Neural cell (in vitro differentiated cells): ENCODE results near the gene ATP6V1F. TPM values are rescaled to one million over a fixed set of nuclear protein-coding genes. Genes with fewer than 3 reads are reported as not detected.

ENCODE experiments used
- H2AFZ ChIP-seq: fragments of 200-600, 300-800 bp; sonication (generic), shearing (Covaris generic); 2 replicates; pipeline ENCODE4 v1.6.0; 2014; ENCODE audit warnings: low read depth, mild to moderate bottlenecking, antibody characterized with exemption, low read length, moderate library complexity
- H3F3A ChIP-seq: fragments of 200-600 bp; shearing (Covaris generic); 2 replicates; pipeline ENCODE4 v1.6.1; 2016; ENCODE audit warnings: mild to moderate bottlenecking, moderate library complexity, mixed read lengths, antibody characterized with exemption, low read length; ENCODE audit not compliant: insufficient read depth, poor library complexity, severe bottlenecking
- H3K27ac ChIP-seq: fragments of 200-600, 300-800 bp; sonication (generic), shearing (Covaris generic); 2 replicates; pipeline ENCODE4 v1.5.1; 2014; ENCODE audit warnings: mild to moderate bottlenecking, low read length, moderate library complexity
- H3K27me3 ChIP-seq: fragments of 300-800, 200-600 bp; sonication (generic), shearing (Covaris generic); 2 replicates; pipeline ENCODE4 v1.6.0; 2014; ENCODE audit warnings: mild to moderate bottlenecking, low read depth, low read length, moderate library complexity; ENCODE audit not compliant: insufficient read depth
- H3K36me3 ChIP-seq: fragments of 300-800, 200-600 bp; sonication (generic), shearing (Covaris generic); 2 replicates; pipeline ENCODE4 v1.5.1; 2014; ENCODE audit warnings: mild to moderate bottlenecking, antibody characterized with exemption, low read length, moderate library complexity; ENCODE audit not compliant: insufficient read depth
- H3K4me2 ChIP-seq: fragments of 300-800, 200-600 bp; sonication (generic), shearing (Covaris generic); 2 replicates; pipeline ENCODE4 v1.6.0; 2014; ENCODE audit warnings: mild to moderate bottlenecking, low read length
- H3K4me3 ChIP-seq: fragments of 300-800, 200-600 bp; sonication (generic), shearing (Covaris generic); 2 replicates; pipeline ENCODE4 v1.5.1; 2014; ENCODE audit warnings: mild to moderate bottlenecking, low read length, moderate library complexity
- H3K79me2 ChIP-seq: fragments of 200-600 bp; shearing (Covaris generic); replicated peaks from 2 replicates; pipeline ENCODE4 v1.6.0; 2014; ENCODE audit warnings: mild to moderate bottlenecking, low read length, moderate library complexity; ENCODE audit not compliant: insufficient read depth
- H3K9ac ChIP-seq: fragments of 300-800, 200-600 bp; sonication (generic), shearing (Covaris generic); 2 replicates; pipeline ENCODE4 v1.6.1; 2016; ENCODE audit warnings: mild to moderate bottlenecking, low read length, mixed read lengths
- H3K9me2 ChIP-seq: fragments of 200-600 bp; shearing (Covaris generic); 2 replicates; pipeline ENCODE4 v1.6.1; 2016; ENCODE audit warnings: mild to moderate bottlenecking, low read length, mixed read lengths; ENCODE audit not compliant: insufficient read depth
- H3K9me3 ChIP-seq: fragments of 200-600, 300-800 bp; sonication (generic), shearing (Covaris generic); 2 replicates; pipeline ENCODE4 v1.6.1; 2016; ENCODE audit warnings: mild to moderate bottlenecking, mixed run types, low read length, moderate library complexity, mixed read lengths
- H4K20me1 ChIP-seq: fragments of 200-600 bp; shearing (Covaris generic); 2 replicates; pipeline ENCODE4 v1.6.1; 2016; ENCODE audit warnings: mild to moderate bottlenecking, mixed run types; ENCODE audit not compliant: insufficient read depth
- EP300 ChIP-seq: fragments of 450-650 bp; conservative IDR thresholded peaks from 2 replicates; pipeline ENCODE4 v1.6.1; 2014; ENCODE audit warnings: antibody characterized with exemption, mild to moderate bottlenecking, moderate library complexity; ENCODE audit not compliant: poor library complexity, severe bottlenecking
- EZH2 ChIP-seq: fragments of 200-600, 300-800 bp; shearing (Covaris generic), sonication (generic); IDR thresholded peaks from 2 replicates; pipeline ENCODE4 v1.6.1; 2014; ENCODE audit warnings: antibody characterized with exemption, low read length, borderline replicate concordance, mild to moderate bottlenecking; ENCODE audit not compliant: insufficient read depth, poor library complexity, severe bottlenecking
- MXI1 ChIP-seq: fragments of 450-650 bp; conservative IDR thresholded peaks from 2 replicates; pipeline ENCODE4 v1.6.1; 2014; ENCODE audit warnings: antibody characterized with exemption, mild to moderate bottlenecking; ENCODE audit not compliant: poor library complexity, severe bottlenecking
- POLR2AphosphoS5 ChIP-seq: IDR thresholded peaks from 2 replicates; pipeline ENCODE4 v1.6.1; 2012
- RAD21 ChIP-seq: fragments of 450-650 bp; conservative IDR thresholded peaks from 2 replicates; pipeline ENCODE4 v1.6.1; 2014; ENCODE audit warnings: antibody characterized with exemption, mild to moderate bottlenecking, moderate library complexity
- SMC3 ChIP-seq: fragments of 450-650 bp; conservative IDR thresholded peaks from 2 replicates; pipeline ENCODE4 v1.6.1; 2014; ENCODE audit warnings: antibody characterized with exemption, mild to moderate bottlenecking, moderate library complexity; ENCODE audit not compliant: poor library complexity
- TAF1 ChIP-seq: IDR thresholded peaks from 2 replicates; pipeline ENCODE4 v1.6.1; 2012; ENCODE audit warnings: low read depth
- polyA plus RNA-seq: library from polyadenylated mRNA; depleted of rRNA; stranded (reverse); fragments of >200 nt; gene quantifications from 2 replicates; pipeline ENCODE4 v1.2.3, GENCODE V29; 2014
- TF ChIP-seq, protein P1 (sequence below): fragments of 450-650 bp; IDR thresholded peaks from 2 replicates; pipeline ENCODE4 v1.5.1; 2014; ENCODE audit warnings: antibody characterized with exemption, mild to moderate bottlenecking, moderate library complexity; ENCODE audit not compliant: poor library complexity, severe bottlenecking
- TF ChIP-seq, protein P2 (sequence below): IDR thresholded peaks from 2 replicates; pipeline ENCODE4 v1.6.1; 2012; ENCODE audit warnings: borderline replicate concordance

ATP6V1F gene
- polyA plus RNA-seq, 1 donor from 2014 or later = 246 TPM

DNA sequence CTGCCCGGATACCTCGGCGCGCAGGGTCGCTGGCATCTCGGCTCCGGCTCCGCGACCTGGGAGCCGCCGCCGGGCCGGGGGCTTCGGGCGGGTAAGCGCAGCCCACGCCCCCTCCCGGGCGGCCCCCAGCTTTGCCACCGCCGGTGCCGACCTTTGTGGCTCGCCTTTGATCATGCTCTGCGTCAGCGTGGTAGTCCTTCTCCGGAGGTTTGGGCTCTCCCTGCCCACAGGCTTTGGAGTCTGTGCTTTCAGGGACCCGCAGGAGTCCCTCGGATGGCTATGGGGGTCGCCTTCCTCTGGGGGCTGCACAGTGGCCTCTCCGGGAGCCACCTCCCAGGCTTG lies 7.3 kb downstream of the ATP6V1F start:
- H3F3A ChIP-seq = no peaks in the 10 kb centered on the region
- H3K36me3 ChIP-seq = no peaks in the 10 kb centered on the region
- H4K20me1 ChIP-seq = no peaks in the 10 kb centered on the region
- H3K4me3 ChIP-seq = peak overlapping the region; percentile 67
- peaks cover 27% of the 10 kb centered on the region for H3K27me3 ChIP-seq
- H3K27ac ChIP-seq = no peak overlapping the region
- no peak overlapping the region for H2AFZ ChIP-seq
- no peaks in the 10 kb centered on the region for H3K9me3 ChIP-seq
- H3K79me2 ChIP-seq = no peaks in the 10 kb centered on the region
- H3K9me2 ChIP-seq = no peaks in the 10 kb centered on the region
- TF ChIP-seq, protein P1, sequence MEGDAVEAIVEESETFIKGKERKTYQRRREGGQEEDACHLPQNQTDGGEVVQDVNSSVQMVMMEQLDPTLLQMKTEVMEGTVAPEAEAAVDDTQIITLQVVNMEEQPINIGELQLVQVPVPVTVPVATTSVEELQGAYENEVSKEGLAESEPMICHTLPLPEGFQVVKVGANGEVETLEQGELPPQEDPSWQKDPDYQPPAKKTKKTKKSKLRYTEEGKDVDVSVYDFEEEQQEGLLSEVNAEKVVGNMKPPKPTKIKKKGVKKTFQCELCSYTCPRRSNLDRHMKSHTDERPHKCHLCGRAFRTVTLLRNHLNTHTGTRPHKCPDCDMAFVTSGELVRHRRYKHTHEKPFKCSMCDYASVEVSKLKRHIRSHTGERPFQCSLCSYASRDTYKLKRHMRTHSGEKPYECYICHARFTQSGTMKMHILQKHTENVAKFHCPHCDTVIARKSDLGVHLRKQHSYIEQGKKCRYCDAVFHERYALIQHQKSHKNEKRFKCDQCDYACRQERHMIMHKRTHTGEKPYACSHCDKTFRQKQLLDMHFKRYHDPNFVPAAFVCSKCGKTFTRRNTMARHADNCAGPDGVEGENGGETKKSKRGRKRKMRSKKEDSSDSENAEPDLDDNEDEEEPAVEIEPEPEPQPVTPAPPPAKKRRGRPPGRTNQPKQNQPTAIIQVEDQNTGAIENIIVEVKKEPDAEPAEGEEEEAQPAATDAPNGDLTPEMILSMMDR = no peak
- TF ChIP-seq TAF1 (no peak), RAD21 (no peak), EP300 (no peak), POLR2AphosphoS5 (no peak), MXI1 (no peak), EZH2 (no peak), SMC3 (no peak)
- TF ChIP-seq, protein P2, sequence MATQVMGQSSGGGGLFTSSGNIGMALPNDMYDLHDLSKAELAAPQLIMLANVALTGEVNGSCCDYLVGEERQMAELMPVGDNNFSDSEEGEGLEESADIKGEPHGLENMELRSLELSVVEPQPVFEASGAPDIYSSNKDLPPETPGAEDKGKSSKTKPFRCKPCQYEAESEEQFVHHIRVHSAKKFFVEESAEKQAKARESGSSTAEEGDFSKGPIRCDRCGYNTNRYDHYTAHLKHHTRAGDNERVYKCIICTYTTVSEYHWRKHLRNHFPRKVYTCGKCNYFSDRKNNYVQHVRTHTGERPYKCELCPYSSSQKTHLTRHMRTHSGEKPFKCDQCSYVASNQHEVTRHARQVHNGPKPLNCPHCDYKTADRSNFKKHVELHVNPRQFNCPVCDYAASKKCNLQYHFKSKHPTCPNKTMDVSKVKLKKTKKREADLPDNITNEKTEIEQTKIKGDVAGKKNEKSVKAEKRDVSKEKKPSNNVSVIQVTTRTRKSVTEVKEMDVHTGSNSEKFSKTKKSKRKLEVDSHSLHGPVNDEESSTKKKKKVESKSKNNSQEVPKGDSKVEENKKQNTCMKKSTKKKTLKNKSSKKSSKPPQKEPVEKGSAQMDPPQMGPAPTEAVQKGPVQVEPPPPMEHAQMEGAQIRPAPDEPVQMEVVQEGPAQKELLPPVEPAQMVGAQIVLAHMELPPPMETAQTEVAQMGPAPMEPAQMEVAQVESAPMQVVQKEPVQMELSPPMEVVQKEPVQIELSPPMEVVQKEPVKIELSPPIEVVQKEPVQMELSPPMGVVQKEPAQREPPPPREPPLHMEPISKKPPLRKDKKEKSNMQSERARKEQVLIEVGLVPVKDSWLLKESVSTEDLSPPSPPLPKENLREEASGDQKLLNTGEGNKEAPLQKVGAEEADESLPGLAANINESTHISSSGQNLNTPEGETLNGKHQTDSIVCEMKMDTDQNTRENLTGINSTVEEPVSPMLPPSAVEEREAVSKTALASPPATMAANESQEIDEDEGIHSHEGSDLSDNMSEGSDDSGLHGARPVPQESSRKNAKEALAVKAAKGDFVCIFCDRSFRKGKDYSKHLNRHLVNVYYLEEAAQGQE = no peak
- no peak overlapping the region for H3K9ac ChIP-seq
- no peak overlapping the region for H3K4me2 ChIP-seq

DNA sequence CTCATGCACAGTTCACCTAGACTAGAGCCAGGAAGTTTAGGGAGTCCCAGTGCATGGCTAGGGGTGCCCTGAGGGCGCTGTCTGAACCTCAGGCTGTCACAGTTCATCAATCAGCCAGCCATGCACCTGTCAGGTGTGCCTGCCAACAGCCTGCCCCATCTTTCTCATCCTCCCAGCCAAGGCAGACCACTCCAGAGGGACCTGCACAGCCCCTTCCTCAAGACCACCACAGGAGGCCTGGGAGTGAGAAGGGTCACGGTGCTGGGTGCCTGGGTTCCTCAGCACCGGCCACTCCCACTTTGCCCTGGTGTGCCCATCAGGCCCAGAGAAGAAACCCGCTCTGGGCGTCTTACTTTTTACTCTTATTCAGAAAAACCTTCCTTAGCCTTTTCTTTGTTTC lies 8.4 kb downstream of the ATP6V1F start:
- no peak overlapping the region for H3K4me2 ChIP-seq
- TF ChIP-seq POLR2AphosphoS5 = no peak
- TF ChIP-seq, protein P1 = no peak
- no peak for TF ChIP-seq TAF1
- TF ChIP-seq, protein P2 = no peak
- no peak for TF ChIP-seq SMC3
- no peak for TF ChIP-seq EP300
- TF ChIP-seq MXI1 = no peak
- no peak for TF ChIP-seq EZH2
- no peak for TF ChIP-seq RAD21
- no peak overlapping the region for H3K9ac ChIP-seq
- no peaks in the 10 kb centered on the region for H4K20me1 ChIP-seq
- H3K79me2 ChIP-seq = no peaks in the 10 kb centered on the region
- peaks cover 27% of the 10 kb centered on the region for H3K27me3 ChIP-seq
- no peaks in the 10 kb centered on the region for H3K9me2 ChIP-seq
- no peaks in the 10 kb centered on the region for H3K9me3 ChIP-seq
- no peak overlapping the region for H3K4me3 ChIP-seq
- no peaks in the 10 kb centered on the region for H3F3A ChIP-seq
- H3K36me3 ChIP-seq = no peaks in the 10 kb centered on the region
- H2AFZ ChIP-seq = no peak overlapping the region
- H3K27ac ChIP-seq = no peak overlapping the region
